Astrocyte of the spinal cord (primary cell): ENCODE measurements around the gene FBXO44.
A peak's percentile ranks its signal among the peaks of the same experiment; 100 is the strongest.
"Not testable (repeated sequence)": the region's sequence is repeated elsewhere in the genome, so short reads cannot be mapped to it uniquely, and the experiment has no call there.

Experiments used
- DNase-seq: peaks from one replicate; pipeline ENCODE4 v3.0.0; 2011; ENCODE audit warnings: low read depth, low spot score
- H3K4me3 ChIP-seq: 2 replicates; pipeline ENCODE4 v1.5.1; 2011; ENCODE audit warnings: low read depth, mild to moderate bottlenecking, low read length, moderate library complexity
- in situ Hi-C: cut with HindIII; loops from 2 replicates; pipeline ENCODE4 v1.10.0; 2017; ENCODE audit warnings: low sequenced_read_pairs
- TF ChIP-seq, protein P1 (sequence below): IDR thresholded peaks from 2 replicates; pipeline ENCODE4 v1.5.1; 2012; ENCODE audit warnings: low read depth, mild to moderate bottlenecking, low read length, inconsistent platforms

Gene FBXO44, protein sequence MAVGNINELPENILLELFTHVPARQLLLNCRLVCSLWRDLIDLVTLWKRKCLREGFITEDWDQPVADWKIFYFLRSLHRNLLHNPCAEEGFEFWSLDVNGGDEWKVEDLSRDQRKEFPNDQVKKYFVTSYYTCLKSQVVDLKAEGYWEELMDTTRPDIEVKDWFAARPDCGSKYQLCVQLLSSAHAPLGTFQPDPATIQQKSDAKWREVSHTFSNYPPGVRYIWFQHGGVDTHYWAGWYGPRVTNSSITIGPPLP

DNA sequence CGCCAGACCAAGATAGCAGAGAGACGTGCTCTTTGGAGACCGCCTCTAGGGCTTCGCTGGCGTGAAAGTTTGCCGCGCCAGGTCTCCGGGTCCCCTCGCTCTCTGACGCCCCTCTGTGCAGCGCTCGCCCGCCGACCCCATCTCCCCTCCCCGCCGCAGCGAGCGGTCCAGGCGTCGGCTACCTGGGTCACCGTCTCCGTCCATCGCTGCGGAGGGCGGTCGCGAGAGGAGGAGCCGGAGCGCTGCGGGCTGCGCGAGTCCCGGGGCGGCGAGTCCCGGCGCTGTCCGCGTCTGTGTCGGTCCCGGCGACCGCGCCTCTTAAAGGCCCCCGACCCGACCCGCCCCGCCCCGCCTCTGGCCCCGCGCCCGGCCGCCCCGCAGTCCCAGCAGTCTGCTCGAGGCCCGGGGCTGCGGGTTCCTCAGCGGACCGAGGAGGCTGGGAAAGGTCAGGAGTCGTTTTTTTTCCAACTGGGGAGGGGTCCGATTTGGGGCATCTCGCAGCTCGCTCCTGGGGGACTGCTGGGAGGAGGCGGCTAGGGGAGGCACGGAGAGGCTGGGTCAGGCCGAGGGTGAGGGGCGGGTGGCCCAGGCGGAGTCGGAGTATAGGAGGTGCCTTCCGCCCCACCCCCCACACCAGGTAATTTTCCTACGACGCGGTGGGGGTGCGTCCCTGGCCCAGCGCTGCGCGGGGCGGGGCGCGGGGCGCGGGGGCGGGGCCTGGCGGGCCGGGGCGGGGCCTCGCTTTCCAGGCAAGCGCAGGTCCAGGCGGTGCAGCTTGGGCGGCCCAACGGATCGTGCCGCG, at the start of gene FBXO44, which contains the start of gene FBXO2:
FBXO44 (plus strand) TSS at position 741 of the 802 bp plus-strand sequence. CDS start 959 bp downstream, outside the sequence.
FBXO2 (minus strand) TSS at position 293 of the 802 bp plus-strand sequence; CDS start at position 204, 89 bp downstream.
- TF ChIP-seq, protein P1, sequence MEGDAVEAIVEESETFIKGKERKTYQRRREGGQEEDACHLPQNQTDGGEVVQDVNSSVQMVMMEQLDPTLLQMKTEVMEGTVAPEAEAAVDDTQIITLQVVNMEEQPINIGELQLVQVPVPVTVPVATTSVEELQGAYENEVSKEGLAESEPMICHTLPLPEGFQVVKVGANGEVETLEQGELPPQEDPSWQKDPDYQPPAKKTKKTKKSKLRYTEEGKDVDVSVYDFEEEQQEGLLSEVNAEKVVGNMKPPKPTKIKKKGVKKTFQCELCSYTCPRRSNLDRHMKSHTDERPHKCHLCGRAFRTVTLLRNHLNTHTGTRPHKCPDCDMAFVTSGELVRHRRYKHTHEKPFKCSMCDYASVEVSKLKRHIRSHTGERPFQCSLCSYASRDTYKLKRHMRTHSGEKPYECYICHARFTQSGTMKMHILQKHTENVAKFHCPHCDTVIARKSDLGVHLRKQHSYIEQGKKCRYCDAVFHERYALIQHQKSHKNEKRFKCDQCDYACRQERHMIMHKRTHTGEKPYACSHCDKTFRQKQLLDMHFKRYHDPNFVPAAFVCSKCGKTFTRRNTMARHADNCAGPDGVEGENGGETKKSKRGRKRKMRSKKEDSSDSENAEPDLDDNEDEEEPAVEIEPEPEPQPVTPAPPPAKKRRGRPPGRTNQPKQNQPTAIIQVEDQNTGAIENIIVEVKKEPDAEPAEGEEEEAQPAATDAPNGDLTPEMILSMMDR = no peak
- no peak for DNase-seq
- in situ Hi-C loops = no loop called here
- H3K4me3 ChIP-seq = peak within 1 kb of the TSS; percentile 59

DNA sequence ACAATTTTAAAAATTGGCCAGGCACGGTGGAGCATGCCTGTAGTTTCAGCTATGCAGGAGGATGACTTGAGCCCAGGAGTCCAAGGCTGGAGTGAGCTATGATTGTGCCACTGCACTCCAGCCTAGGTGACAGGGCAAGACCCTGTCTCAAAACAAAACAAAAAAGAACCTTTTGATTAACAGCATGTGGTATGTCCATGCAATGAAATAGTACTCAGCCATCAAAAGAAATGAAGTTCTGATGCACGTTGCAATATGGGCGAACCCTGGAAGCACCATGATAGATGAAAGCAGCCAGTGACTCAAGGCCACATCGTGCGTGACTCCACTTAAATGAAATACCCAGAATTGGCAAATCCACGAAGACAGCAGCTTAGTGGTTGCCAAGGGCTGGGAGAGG, 47.9 kb upstream of the FBXO44 start:
- TF ChIP-seq, protein P1 = no peak
- no peak overlapping the region for H3K4me3 ChIP-seq
- no peak for DNase-seq
- in situ Hi-C loops = no loop called here

DNA sequence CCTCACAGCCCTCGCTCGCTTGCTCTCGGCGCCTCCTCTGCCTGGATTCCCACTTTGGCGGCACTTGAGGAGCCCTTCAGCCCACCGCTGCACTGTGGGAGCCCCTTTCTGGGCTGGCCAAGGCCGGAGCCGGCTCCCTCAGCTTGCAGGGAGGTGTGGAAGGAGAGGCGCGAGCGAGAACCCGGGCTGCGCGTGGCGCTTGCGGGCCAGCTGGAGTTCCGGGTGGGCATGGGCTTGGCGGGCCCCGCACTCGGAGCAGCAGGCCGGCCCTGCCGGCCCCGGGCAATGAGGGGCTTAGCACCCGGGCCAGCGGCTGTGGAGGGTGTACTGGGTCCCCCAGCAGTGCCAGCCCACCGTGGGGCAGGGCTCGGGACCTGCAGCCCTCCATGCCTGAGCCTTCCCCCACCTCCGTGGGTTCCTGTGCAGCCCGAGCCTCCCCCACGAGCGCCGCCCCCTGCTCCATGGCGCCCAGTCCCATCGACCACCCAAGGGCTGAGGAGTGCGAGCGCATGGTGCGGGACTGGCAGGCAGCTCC, 46.0 kb upstream of the FBXO44 start:
- H3K4me3 ChIP-seq, DNase-seq, in situ Hi-C loops: not testable (repeated sequence)

DNA sequence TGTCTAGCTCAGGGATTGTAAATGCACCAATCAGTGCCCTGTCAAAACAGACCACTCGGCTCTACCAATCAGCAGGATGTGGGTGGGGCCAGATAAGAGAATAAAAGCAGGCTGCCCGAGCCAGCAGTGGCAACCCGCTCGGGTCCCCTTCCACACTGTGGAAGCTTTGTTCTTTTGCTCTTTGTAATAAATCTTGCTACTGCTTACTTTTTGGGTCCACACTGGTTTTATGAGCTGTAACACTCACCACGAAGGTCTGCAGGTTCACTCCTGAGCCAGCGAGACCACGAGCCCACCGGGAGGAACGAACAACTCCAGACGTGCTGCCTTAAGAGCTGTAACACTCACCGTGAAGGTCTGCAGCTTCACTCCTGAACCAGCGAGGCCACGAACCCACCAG, 45.3 kb upstream of the FBXO44 start:
- in situ Hi-C loops, H3K4me3 ChIP-seq, DNase-seq: not testable (repeated sequence)

DNA sequence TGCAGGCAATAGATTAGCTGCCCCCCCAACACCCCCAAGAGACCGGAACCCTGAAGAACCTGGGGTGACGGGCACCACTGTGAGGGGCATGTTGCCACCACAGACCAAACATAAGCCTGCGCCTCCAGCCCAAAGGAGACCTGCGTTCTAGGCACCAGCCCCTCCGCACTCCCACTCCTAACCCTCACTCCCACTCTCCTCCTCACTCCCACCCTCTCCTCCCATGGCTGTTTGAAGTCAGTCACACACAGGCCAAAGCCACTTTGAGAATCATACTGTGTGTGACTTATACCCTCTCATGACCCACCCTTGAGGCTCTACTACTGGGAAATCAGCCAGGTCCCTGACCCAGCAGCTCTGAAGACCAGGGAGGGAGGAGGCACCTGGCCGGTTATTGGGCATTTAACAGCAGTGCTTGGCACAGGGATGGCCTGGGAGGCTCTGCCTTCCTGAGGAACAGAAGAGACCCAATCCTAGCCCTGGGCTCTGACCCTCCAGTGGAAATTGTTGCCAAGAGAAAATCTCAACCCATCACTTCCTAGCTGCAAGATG, 44.0 kb upstream of the FBXO44 start:
- in situ Hi-C loops = no loop called here
- TF ChIP-seq, protein P1 = no peak
- no peak overlapping the region for H3K4me3 ChIP-seq
- no peak for DNase-seq

DNA sequence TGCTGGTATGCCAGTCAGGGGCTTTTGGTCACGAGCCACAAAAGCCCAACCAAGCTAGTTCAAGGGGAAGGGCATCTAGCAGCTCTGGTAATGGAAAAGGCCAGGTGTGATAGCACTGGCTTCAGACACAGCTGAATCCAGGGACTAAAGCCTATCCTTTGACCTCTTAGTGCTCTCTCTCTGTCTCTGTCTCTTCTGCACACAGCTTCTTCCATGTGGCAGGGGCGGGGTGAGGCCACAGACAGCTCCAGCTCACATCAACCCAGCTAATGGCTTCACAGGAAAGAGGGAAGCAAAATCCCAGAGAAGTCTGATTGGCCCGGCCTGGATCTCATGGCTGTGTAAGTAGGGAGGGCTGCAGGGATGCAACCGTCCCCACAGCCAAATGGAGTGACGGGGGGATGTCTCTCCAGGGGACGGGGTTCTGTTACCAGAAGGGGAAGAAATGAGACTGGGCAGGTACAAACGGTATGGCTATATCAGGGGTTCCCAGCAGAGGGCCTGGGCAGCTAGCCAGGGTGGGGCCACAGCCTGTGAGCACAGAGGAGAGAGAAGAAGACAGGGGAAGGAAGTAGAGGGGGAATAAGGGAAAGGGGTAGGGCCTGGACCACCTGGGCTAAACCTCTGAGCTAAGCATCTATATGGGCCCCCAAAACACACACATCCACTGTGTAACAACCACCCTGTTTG, 42.9 kb upstream of the FBXO44 start:
- TF ChIP-seq, protein P1 = no peak
- DNase-seq = no peak
- no peak overlapping the region for H3K4me3 ChIP-seq
- in situ Hi-C loops = no loop called here

DNA sequence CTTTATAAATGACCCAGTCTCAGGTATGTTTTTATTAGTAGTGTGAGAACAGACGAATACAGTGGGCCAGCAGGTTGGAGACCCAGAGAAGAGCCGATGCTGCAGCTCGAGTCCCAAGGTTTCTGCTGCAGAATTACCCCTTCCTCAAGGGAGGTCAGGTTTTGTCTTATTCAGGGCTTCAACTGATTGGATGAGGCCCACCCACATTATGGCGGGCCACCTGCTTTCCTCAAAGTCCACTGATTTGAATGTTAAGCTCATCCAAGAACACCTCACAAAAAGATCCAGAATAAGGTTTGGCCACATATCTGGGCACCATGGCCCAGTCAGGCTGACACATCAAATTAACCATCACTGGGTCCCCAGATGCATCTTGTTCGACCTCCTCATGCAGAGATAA, 41.3 kb upstream of the FBXO44 start:
- DNase-seq = no peak
- in situ Hi-C loops = no loop called here
- no peak overlapping the region for H3K4me3 ChIP-seq
- TF ChIP-seq, protein P1 = no peak
